Right lung (tissue), 5 donors: Measurements from ENCODE around the gene EMX1. TPM values are rescaled to one million over a fixed set of nuclear protein-coding genes. Genes with fewer than 3 reads are reported as not detected.
A peak's percentile ranks its signal among the peaks of the same experiment; 100 is the strongest.

Experiments used
- DNase-seq, 2 donors: peaks; one replicate each; pipeline ENCODE4 v3.0.0-alpha.2; 2013
- polyA plus RNA-seq, 5 donors: library from polyadenylated mRNA; unstranded; fragments of 120-200 nt; gene quantifications; one replicate each; pipeline versions ENCODE4 v1.2.1 to v1.2.3, GENCODE V29; 2013; ENCODE audit warnings: inconsistent platforms in 1 of 5, low replicate concordance in 1 of 5; ENCODE audit not compliant: insufficient read length in 5 of 5, insufficient read depth in 1 of 5

Gene EMX1
- polyA plus RNA-seq, 5 donors, result 0.06 to 0.15 (median 0.06) TPM; not detected in 2

DNA sequence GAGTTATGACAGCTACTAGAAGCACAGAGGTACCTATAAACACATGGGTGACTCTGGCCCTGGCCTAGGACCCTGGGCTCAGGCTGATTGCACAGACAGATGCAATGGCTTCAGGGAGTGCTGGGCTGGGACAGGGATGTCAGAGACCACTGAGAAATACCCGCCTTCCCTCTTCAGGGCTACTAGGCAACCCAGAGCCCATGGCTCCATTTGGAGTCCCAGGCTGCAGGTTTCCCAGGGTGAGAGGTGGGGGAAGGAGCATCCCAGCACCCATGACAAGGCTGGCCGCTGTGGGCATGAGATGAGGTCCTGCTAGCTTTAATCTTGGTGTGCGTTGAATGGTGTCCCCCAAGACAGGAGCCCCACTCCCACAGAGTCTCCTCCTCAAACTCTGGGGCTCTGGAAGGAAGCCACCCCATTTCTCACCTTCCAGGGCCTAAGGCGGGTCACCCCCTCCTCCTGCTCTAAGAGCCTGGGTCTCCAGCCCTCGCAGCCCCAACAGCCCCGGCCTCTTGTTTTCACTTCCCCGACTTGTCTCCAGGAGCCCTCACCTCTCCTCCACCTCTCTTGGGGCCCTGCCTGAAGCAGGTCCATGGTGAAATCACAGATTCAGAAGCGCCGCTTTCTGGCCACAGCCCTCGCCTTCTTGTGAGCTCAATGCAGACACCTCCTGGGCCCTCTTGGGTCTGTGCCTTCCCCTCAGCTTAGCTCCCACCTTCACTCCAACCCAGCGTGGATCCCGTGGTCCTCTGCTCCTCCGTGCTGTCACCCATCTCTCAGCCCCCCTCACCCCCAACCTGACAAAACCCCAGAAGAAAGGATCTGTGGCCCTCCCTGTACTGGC, 41.4 kb downstream of the EMX1 start:
- no peak for DNase-seq

DNA sequence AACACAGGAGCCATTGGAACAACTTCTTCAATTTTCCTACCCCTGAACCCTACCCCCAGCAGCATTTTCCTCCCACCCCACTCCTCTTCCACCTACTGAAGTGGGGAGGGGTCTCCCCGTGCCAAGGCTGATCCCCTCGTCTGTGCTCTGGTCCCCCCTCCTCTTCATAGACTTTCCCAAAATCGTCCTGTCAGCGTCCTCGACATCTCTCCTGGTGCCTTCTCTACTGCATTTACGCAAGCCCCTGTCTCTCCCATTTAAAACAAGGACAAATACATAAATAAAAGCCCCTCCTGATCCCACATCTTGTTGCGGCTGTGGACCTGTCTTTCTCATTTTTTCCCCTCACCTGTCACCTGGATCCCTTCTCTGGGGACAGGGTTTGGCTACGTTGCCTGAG, 42.2 kb downstream of the EMX1 start:
- DNase-seq, result no peak

DNA sequence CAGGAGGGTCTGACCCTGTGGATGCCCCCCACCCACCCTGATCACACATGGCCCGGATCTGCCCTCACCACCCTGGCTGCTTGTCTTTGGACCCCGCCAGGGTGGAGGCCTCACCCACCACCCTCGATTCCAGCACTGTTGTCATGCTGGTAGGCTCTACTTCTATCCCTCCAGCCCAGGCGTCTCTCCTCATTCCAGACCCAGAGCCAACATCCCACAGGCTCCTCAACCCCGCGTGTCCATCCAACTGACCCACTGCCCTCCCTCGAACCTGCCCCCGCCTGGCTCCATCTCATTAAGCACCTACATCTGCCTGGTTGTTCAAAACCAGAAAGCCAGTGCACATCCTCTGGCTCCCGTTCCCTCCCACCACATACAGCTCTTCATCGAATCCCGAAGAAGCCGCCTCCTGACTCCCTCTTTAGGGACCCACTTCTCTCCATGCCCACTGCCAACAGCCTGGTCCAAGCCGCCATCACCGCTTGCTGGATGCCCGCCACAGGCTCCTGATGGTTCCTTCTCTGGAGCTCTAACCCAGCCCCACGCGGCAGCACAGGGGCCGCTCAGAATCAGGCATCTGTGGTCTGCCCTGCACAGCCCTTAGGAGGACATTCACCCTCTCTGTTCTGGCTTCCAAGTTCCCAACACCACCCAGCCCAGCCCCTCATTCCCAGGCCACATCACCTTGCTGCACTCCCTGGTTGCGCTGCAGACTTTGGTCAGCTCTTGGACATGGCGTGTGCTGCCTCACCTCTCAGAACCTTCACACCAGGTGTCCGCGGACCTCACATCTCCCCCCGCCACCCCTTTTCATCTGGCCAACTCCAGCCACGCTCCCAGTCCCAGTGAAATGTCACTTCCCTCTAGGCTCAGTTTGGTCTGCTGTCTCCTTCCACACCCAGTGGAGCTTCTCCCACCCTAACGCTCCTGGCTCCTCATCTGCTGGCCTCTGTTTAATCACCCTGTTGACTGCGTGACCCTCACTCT, 43.0 kb downstream of the EMX1 start:
- no peak for DNase-seq

DNA sequence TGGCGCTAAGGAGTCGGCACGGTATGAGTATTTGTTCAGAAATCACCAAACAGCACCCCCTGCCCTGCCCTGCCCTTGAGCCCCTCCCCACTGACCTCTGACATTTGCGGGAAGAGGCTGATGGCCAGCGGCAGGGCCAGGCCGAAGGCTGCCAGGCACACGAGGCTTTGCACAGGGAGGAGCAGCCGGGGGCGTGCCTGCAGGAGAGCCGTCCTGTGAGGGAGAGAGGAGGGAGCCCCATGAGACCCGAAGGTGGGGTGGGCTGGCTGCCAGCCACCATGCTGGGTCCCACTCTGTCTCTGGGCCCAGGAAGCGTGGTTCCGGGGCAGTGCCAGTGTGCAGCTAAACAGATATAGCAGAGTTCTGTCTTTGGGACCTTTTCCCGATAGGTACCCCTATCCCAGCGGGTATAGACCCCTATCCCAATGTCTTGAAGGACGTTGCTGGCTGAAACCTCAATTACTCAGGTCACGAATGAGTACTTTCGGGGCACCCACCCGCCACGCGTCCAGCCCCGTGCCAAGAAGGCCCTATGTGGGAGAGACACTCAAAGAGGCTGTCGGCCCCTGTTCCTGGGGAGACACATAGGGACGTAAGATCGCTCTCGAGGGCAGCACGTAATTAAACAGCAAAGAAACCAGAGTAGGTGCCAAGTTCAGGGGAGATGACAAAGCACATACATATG, 43.9 kb downstream of the EMX1 start:
- DNase-seq, result no peak

DNA sequence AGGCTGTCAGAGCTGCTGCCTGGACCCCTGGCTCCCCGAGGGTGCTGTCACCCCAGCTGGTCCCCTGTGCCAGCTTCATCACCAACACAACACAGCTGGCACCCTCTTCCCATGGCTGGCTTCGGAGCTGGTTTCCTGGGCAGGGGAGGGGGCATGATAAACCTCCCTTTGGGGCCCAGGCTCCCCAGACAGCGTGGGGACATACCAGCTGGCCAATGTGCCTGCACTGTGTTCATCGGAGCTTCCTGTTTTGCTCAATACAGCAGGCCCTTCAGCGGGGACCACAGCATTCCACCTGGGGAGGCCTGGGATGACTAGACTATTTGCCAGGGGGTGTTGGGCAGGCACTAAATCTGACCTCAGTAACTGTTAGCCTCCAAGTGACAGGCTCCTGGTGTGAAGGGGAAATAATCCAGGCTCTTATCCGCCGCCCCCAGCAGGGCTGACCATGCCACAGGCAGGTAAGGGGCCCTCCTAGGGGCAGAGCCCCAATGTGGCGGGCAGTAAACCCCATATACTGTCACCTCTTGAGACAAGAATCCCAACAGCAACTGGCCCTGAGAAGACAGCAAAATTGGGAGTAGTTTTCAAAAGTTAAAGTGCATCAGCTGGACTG, 44.6 kb downstream of the EMX1 start:
- no peak for DNase-seq

DNA sequence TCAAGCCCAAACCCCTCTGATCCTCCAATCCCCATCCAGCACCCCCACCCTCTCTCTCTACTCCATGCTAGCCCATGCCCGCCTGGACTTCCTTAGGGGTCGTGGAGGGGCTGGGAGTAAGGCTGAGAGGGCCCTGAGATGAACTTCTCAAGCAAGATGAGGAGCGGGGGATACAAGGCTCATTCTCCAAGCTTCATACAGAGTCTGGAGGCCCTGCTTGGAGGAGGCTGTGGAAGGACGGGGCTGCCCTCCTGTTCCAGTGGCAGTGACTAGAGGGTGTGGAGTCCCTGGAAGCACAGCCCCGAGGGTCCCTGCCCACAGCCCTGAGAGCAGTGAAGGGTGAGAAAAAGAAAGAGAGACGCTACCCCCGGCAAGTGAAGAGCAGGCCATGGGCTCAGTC, 45.6 kb downstream of the EMX1 start:
- DNase-seq, result no peak

DNA sequence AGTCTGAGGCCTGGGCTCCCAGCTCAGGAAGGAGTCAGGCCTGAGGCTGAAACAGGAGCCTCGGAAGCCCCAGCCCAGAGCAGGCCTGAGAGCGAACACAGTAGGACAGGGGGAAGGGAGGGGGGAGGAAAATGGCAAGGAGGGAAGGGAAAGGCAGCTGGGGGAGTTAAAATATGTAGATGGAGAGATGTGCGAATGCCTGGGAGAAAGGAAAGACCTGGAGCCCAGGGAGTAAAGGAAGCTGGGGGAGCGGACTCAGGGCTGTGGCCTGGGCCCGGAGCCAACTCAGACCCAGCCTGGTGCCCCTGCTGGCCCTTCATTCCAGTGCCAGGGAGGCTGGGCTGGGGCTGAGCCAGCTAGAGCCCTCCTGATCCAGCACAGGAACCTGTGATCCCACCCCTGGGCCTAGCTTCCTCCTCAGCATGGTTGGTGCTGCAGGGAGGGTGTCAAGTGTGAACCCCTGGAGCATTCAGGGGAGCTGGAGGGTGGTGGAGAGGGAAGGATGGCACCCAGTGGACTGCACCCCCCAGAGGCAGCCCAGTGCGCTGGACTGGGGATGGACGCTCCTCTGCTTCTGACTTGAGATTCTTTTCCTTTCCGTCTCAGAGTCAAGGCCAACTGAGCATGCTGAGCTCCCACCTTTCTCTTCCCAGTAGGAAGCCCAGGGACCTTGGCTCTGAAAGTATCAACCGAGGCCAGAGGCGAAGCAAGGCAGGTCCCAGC, 46.3 kb downstream of the EMX1 start:
- DNase-seq, result no peak

DNA sequence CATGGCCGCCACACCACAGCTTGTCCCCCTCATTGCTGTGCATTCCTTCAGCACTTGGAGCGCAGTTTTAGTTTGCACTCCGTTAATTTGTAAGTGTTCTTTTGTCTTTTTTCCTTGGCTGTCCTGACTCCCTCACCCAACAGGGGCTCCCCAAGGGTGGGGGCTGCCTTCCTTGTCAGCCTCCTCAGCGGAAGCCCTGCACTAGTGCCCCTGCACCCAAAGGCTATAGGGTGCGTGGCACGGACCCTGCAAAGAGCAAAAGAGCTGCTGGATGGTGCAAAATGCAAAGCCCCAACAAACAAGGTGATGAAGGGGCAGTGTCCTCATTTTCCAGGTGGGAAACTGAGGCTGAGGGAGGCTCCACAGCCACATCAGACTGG, 46.8 kb downstream of the EMX1 start:
- no peak for DNase-seq

DNA sequence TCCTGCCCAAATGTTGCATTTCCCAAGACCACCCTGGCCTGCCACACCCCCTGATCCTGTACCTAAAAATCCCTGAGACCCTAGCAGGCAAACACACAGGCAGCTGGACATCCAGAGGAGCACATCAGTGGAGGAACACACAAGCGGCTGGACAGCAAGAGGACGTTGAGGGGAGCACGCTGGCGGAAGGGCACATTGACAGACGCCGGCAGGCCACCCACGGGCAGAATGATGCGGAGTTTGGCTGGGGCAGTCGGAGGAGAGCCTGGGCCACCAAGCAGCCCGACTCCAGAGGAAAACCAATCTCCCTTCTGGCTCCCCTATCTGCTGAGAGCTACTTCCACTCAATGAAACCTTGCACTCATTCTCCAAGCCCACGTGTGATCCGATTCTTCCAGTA, 47.7 kb downstream of the EMX1 start:
- DNase-seq, result no peak

DNA sequence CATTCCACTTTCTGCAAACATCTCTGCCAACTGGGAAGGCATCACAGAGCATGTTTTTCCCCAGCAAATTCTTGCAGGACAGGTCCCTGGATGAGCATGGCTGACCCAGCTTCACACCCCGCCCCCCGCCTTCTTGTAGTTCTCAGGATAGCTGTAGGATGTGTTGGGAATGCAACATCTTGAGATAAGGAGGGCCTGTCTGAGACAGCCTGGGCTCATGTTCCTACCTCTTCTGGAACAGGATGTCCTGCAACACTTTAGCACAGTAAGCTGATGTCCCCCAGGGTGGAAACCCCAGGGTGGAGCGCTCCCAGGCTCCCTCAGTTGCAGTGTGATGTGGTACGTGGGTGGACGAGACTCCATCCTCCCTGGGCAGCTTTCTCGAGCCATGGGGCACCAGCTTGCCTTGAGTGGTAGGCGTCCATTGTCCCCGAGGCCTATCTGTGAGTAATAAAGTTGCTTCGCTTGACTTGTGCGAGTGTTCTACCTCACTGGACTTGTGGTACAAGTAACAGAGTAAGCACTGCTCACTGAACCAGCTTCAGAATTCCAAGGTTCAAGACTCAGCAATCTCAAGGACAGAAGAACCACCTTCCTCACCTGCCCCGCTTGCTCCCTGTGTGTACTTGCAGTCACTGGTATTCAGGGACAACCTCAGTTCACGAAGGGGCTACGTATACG, 48.6 kb downstream of the EMX1 start:
- DNase-seq, result no peak

DNA sequence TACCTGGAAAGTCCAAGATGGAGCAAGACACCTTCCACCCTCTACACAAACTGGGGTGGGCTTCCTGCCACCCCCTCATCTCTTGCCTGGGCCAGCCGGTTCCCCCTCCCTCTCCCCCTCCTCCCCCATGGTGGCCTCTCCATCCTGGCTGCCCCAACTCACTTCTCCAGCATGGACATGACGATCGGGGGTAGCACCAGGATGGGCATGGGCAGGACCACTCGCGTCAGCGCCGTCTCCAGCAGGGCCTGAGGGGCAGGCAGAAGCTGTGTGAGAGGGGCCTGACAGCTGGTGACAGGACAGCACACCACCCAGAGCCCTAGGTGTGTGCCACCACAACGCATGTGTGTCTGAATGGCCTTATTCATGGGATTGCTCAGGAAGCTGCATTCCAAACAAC, 51.0 kb downstream of the EMX1 start:
- no peak for DNase-seq

DNA sequence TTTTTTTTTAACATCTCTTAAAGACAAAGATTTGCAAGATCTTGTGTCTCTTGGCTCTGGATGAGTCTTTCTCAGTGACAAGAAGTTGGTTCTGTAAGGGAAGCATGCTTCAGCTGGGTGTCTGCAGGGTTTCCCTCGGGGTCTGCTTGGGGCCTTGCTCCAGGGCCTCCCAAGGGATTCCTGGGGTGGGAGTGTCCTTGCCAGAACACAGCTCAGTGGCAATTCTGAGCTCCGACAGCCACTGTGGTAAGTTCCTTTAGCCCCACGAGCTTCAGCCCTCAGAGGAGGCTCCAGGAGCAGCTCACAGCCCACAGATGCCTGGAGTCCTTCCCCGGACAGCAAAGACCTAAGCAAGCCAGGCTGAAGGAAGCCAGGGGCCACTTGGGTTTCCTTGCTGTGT, 52.4 kb downstream of the EMX1 start:
- DNase-seq, result no peak

DNA sequence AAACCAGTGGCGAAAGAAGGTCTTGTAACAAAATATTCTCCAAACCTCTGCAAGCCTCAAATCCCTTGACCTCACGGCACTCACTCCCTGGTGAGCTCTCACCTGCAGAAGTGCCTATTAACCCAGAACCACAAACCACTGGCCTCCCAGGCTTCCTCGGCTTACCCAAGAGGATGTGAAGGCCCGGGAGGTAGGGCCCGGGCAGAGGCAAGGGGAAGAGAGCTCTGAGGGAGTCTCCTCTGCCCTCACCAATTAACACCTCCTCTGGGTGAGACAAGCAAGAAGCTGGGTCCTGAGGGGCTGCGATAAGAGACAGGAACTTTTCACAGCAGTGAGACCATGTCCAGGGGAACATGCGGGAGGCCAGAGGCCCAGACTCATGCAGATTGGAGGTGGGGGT, 53.7 kb downstream of the EMX1 start:
- DNase-seq, result no peak

DNA sequence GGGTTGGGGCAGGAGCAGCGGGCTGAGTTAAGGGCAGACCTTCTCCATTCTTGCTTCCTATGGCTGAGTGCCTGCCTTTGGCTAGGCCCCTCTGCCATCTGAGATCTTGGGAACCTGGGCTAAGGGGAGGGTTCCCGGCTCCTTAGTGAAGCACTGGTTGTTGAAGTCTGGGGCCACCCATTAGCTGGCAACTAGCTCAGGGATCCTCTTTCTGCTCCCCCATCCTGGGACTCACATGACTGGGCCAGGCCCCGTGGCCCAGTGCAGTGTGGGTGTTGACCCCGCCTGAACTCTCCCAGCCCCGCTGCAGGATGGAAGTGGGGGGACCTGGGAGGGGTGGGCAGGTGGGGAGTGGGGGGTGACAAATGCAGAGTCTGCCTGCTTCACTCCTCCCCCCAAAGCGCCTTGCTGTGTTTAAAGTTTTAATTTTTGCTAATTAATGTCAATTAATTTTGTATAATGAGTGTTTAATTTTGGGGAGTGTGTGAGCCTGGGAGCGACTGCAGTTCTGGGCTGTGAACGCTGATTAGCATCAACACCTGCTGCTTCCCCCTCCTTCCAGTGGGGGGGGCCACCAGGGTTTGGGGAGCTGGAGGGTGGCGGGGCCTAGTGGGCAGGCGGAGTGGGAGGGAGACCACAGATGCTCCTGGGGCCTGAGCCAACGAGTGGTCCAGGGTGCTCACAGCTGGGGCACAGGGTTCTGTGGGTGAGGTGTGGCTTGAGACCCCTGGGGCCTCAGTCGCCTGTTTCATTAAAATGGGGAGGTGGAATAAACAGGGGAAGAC, 55.2 kb downstream of the EMX1 start:
- no peak for DNase-seq

DNA sequence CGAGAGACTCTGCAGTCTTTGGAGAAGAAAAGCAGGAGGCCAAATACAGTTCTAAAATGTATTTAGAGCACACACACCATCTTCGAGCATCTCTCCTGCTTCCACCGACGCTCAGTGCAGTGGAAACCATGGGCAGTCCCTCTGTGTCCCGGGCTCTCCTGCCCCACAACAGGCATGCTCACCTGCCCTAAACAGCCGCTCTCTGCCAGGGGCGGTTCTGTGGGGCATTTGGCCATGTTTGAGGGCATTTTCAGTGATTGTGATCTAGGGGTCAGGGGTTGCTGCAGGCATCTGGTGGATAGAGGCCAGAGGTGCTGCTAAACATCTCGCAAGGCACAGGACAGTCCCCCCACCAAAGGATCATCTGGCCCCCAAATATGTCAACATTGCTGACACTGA, 55.8 kb downstream of the EMX1 start:
- DNase-seq, result no peak

DNA sequence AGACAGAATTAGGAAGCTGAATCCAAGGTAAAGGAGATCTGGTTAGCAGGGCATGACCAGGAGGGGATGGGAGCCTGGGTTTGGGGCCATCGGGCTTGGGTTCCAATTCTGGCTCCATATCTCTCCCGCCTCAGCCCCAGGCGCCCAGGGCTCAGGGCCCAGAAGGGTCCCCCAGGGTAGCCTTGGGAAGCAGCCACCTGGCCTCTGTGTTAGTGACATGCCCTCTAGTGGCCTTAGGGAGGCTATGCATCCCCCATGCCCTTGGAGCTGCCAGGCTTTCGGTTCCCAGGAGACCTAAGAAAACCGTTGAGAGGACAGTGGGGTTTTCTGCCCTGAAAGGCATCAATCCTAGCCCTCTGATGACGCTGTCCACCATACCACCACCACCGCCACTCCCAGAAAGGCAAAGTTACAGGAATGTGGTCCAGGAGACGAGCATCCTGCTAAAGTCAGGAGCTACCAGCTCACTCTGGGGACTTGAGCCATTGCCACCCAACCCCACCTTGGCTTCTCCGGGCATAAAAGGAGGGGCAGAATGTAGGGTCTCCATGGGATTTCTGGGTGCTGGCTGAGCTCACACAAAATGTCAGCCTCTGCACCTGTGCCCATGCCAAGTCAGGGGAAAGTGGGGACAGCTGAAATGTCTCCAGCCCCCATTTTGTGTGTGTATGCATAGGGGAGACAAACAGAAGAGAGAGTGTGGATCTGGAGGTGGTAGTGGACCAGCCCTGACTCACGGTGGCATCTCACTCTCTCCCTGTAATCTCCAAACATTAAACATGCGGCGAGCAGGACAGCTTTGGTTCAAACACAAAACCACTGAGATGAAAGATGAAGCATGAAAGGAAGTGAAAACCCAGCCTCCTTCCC, 56.5 kb downstream of the EMX1 start:
- DNase-seq, result peak in 1 of 2 donors; percentile 15

DNA sequence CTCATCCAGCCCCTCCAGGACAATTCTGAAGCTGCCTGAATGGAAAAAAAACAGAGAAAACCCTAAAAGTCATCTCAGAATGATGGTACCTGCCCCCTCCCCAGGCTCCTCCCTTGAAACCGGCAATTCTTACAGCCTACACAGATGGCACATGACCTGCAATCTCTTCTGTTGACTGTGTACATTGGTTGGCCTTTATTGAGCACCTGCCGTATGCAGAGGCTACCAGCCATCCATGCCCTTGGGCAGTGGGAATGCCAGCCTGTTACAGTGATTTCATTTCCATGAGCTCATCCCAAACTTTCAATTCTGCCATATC, 57.1 kb downstream of the EMX1 start:
- DNase-seq, result no peak

DNA sequence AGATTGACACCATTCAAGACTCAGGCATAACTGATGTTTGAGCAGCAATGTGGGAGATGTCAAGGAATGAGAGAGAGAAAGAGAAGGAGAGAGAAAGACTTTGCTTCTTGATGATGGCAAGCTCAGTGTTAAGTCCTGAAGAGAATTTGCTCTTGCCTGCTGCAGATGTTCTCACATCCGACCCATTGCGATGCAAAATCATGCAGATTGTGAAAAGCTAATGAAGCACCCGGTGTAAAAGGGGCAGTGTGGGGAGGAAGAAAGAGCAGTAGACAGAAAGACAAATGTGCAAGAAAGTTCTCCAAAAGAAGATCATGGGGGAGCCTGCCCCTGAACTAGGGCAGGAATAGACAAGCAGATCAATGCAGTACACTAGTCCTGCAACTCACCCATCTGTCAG, 57.7 kb downstream of the EMX1 start:
- no peak for DNase-seq

DNA sequence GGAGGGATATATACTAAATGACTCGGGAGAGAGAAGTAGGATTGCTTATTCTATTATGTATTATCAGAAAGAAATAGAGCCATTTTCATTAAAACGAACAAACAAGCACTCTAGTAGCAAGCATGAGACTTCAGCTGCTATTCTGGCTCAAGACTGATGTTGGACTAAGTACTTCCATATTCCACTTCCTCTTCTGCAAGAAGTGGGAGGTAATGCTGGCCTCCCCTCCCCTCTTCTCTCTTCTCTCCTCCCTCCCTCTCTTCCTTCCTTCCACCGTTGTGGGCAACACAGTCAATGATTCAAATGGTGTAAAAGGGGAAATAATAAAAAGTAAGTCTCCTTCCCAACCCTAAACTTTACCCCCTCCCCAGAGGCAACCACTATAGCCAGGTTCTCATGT, 62.6 kb downstream of the EMX1 start:
- no peak for DNase-seq
